Uterus (tissue), 2 donors: Measurements from ENCODE around the gene HYDIN.

Experiments used
- POLR2A ChIP-seq, 2 donors: fragments of 450-650 bp; IDR thresholded peaks; one replicate each; pipeline ENCODE4 v1.6.1; 2016; ENCODE audit warnings: antibody characterized with exemption in 2 of 2, mild to moderate bottlenecking in 1 of 2, moderate library complexity in 1 of 2
- TF ChIP-seq, protein P1 (sequence below), 4 experiments: fragments of 200-600 bp in 2 of 4; fragments of 450-650 bp in 2 of 4; sonication (generic) in 2 of 4; IDR thresholded peaks; one replicate each; pipeline ENCODE4 v1.5.1; 2016 to 2019; ENCODE audit warnings: antibody characterized with exemption in 4 of 4, mild to moderate bottlenecking in 2 of 4, moderate library complexity in 1 of 4

DNA sequence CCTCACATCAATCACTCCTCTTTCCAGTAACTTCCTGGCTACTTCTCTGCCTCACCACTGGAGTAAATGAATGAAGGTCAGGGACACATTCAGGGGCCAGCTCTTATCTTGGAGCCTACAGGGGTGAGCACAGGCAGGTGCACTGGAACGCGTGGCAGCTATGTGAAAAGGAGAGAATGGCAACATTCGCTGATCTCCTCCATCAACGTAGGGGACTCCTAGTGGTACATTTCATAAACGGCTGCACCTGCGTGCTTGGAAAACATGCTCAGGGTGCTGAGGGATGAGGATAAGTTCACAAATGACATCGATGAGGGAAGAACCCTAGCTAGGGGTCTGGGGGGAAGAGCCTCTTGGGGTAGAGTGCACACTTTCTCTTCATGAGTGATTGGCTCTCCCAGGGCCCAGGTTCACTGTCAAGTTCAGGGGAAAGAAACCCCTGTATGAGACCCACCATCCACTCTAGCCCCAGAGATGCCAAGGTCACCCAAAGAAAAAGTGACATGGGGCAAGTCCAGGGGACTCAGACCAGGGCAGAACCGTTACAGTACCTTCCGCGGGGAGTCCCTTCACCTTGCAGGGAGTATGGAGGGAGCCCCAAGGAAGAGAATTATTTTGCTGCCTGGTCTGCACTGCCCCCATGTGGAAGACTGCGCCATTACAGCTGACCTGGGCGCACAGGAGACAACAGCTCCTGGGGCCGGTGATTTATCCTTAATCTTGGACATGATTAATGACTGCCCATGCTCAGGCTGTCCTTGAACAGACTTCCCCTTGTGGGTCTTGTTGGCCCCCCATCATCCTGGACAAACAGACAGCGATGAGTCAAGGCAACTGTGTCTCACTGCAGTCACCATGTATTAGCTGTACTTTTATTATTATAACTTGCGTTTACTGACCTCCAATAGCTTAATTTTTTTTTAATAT lies 459.6 kb downstream of the HYDIN start:
- TF ChIP-seq, protein P1, sequence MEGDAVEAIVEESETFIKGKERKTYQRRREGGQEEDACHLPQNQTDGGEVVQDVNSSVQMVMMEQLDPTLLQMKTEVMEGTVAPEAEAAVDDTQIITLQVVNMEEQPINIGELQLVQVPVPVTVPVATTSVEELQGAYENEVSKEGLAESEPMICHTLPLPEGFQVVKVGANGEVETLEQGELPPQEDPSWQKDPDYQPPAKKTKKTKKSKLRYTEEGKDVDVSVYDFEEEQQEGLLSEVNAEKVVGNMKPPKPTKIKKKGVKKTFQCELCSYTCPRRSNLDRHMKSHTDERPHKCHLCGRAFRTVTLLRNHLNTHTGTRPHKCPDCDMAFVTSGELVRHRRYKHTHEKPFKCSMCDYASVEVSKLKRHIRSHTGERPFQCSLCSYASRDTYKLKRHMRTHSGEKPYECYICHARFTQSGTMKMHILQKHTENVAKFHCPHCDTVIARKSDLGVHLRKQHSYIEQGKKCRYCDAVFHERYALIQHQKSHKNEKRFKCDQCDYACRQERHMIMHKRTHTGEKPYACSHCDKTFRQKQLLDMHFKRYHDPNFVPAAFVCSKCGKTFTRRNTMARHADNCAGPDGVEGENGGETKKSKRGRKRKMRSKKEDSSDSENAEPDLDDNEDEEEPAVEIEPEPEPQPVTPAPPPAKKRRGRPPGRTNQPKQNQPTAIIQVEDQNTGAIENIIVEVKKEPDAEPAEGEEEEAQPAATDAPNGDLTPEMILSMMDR (IDR thresholded peaks at IDR 0.05) = peak; percentile 92 to 97 (median 94)
- no peak for TF ChIP-seq POLR2A (IDR thresholded peaks at IDR 0.05)
